Omental fat pad (tissue), 4 donors: Measurements from ENCODE around the gene BEND6. TPM values are rescaled to one million over a fixed set of nuclear protein-coding genes. Genes with fewer than 3 reads are reported as not detected.

ENCODE experiments used
- ATAC-seq: fragments of 150-250 bp; one replicate; pipeline ENCODE4 v1.9.1; 2016; ENCODE audit warnings: mild to moderate bottlenecking, moderate library complexity; ENCODE audit not compliant: low FRiP score
- DNase-seq: peaks from one replicate; pipeline ENCODE4 v3.0.0-alpha.2; 2019; ENCODE audit warnings: low spot score
- total RNA-seq, 4 donors: library from RNA; depleted of rRNA; stranded (reverse); fragments of >200 nt; gene quantifications; one replicate each; pipeline ENCODE4 v1.1.0, GENCODE V29; 2016
- TF ChIP-seq, protein P1 (sequence below), 3 donors: fragments of 450-650 bp; IDR thresholded peaks; one replicate each; pipeline ENCODE4 v1.5.1; 2016 to 2017; ENCODE audit warnings: antibody characterized with exemption in 3 of 3, mild to moderate bottlenecking in 3 of 3, moderate library complexity in 2 of 3

The BEND6 gene
- total RNA-seq, 4 donors from 2014 or later, result 0.44 to 1.0 (median 0.72) TPM; not detected in 1

DNA sequence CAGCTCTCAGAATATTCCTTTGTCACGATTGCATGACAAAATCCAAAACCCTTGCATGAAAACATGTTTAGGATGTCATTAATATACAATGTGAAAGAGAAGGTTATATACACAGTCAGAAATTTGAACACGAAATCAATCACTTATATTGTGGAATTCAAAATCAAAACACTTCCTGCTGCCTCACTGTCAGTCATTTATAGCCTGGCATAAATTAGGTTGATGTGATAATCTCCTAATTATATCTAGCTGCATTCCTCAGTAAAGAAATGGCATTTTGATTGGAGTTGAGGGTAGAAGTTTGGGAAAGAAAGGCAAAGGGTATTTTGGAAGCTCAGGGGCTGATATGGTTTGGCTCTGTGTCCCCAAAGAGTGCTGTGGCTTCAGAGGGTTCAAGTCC lies 24.1 kb upstream of the BEND6 start:
- DNase-seq (no peak), ATAC-seq (no peak)
- TF ChIP-seq, protein P1, sequence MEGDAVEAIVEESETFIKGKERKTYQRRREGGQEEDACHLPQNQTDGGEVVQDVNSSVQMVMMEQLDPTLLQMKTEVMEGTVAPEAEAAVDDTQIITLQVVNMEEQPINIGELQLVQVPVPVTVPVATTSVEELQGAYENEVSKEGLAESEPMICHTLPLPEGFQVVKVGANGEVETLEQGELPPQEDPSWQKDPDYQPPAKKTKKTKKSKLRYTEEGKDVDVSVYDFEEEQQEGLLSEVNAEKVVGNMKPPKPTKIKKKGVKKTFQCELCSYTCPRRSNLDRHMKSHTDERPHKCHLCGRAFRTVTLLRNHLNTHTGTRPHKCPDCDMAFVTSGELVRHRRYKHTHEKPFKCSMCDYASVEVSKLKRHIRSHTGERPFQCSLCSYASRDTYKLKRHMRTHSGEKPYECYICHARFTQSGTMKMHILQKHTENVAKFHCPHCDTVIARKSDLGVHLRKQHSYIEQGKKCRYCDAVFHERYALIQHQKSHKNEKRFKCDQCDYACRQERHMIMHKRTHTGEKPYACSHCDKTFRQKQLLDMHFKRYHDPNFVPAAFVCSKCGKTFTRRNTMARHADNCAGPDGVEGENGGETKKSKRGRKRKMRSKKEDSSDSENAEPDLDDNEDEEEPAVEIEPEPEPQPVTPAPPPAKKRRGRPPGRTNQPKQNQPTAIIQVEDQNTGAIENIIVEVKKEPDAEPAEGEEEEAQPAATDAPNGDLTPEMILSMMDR (IDR thresholded peaks at IDR 0.05), result no peak

DNA sequence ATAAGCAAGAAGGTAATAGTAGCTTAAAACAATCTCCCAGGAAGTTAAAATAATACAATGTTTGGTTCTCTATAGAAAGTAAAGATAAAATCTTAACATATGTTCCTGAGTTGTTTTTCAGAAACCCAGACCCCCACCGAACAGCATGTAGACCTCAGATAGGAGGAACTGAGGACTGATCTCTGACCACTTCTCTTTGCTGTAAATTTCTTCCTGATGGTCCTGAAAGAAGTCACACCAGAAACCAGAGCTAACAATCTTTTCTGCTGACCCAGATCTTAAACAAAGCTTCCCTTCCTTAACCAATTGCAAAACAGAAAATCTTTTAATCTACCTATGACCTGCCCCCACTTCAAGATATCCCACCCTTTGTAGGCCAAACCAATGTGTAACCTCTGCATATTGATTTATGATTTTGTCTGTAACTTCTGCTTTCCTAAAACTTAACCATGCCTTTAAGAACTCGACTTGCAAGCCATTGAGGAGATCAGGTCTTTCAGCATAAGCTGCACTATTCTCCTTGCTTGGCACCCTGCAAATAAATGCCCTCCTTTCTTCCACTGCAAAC lies 21.9 kb upstream of the BEND6 start:
- ATAC-seq (no peak), DNase-seq (no peak)
- TF ChIP-seq, protein P1 (IDR thresholded peaks at IDR 0.05), result no peak

DNA sequence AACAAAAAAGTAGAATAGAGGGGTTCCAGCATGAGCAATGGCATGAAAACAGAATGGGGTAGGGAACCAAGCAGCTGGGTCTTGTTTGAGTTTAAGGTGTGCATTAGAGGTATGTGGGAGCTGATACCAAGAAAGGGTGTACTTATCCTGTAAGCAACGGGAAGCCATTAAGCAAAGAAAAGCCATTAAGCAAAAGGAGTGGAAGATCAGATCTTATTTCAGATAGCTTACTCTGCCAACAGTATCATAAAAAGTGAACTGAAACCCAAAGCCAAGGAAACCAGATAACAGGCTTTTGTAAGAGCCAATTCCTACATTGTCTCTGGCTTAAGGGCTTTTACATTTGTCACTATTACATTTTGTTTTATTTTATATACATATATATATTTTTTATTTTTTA lies 21.3 kb upstream of the BEND6 start:
- DNase-seq, result no peak
- no peak for ATAC-seq
- TF ChIP-seq, protein P1 (IDR thresholded peaks at IDR 0.05), result no peak

DNA sequence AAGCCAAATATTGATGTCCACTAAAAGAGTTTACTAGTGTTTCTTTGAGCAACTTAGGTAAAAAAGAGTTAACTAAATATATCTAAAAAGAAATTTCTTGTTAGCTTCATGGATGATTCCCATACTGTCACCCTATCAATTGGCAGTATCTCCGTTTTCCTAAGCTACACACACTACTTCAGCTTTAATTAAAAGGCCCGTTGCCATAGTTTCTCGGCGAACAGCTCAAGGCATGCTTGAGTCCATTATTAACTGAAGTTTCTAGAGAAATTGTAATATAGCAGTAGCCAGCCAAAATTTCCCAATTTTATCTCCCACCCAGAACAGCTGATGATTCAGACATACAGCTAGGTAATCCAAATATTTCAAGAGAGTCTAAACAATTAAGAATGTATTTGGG lies 20.0 kb upstream of the BEND6 start:
- DNase-seq, result no peak
- no peak for ATAC-seq
- TF ChIP-seq, protein P1 (IDR thresholded peaks at IDR 0.05), result no peak

DNA sequence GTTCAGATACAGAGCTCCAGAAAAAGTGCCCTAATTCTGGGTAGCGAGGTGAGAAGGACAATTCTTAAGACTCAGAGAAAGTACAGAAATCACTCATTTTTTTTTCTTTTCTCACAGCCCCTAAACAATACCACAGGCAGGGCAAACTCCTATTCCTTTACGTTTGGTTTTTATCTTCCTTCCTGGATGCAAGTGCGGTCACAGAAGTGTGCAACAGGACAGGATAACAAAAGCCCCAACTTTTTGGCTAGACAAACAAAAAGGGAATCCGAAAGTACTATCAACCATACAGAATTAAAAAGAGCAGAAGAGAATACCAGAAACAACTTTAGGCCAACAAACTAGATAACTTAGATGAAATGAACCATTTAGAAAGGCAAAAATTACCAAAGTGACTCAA lies 18.4 kb upstream of the BEND6 start:
- TF ChIP-seq, protein P1 (IDR thresholded peaks at IDR 0.05), result no peak

DNA sequence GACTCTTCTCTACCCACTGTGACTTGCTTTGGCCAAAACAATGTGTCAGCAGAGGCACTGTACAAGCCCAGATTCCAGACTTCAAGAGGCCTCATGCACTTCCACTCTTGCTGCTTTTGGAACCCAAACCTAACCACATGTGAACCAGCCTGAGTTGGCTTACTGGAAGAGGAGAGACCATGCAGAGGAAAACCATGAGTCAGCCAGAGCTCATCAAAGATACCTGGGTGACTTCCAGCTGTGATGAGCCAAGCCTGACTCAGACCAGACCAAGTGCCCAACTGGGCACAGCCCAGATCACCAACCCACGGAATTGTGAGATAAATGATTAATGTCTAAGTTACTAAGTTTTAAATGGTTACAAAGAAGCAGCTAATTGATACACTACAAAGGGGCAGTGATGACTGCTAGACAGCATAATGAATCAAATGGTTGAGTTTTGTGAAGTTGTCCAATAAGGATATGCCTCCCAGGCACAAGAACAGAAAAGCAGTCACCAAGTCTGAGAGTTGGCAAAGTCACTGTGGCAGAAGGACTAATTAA lies 16.2 kb upstream of the BEND6 start:
- DNase-seq, result peak; percentile 31
- TF ChIP-seq, protein P1 (IDR thresholded peaks at IDR 0.05), result no peak
- peak; percentile 98 for ATAC-seq

More for the DNA sequence above, 18.4 kb upstream of the BEND6 start:
- ATAC-seq (no peak), DNase-seq (no peak)

DNA sequence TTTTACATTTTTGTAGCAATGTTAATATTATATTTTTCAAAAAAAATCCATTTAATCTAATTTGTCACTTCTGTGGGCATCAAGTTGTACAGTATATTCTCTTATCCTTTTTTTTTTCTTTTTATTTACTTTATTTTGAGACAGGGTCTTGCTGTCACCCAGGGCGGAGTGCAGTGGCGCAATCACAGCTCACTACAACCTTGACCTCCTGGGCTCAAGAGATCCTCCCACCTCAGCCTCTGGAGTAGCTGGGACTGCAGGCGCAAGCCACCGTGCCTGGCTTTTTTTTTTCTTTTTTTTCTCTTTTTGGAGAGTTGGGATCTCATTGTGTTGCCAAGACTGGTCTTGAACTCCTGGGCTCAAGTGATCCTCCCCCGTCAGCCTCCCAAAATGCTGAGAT lies 14.4 kb upstream of the BEND6 start:
- TF ChIP-seq, protein P1 (IDR thresholded peaks at IDR 0.05), result no peak
- ATAC-seq, result no peak
- no peak for DNase-seq
